ENCODE results near the gene LSM2. TPM values are rescaled to one million over a fixed set of nuclear protein-coding genes. Genes with fewer than 3 reads are reported as not detected.
"Not testable (repeated sequence)": the region's sequence is repeated elsewhere in the genome, so short reads cannot be mapped to it uniquely, and the experiment has no call there.

LSM2 gene
- total and polyA plus RNA-seq, 9 of the 15 experiments (the other 6 are each of a cell fraction or from before 2014, with no cell fraction given) = 154 to 407 (median 223) TPM

- peaks cover 26 to 43% of the 10 kb centered on the region in 2 experiments for H3K4me1 ChIP-seq (replicated peaks in 1 of 2; ENCODE audit: control insufficient read depth in 2 of 2, insufficient read depth in 2 of 2, low read length in 2 of 2)
- H3K9me1 ChIP-seq (ENCODE audit: control insufficient read depth, insufficient read depth, low read length); FAIRE-seq; H2AFZ ChIP-seq (ENCODE audit: low read depth, low read length); H3K9me3 ChIP-seq (replicated peaks; ENCODE audit: control insufficient read depth, insufficient read depth, low read depth, low read length); BruUV-seq (replicated peaks); H3K27me3 ChIP-seq (ENCODE audit: control insufficient read depth in 2 of 2, insufficient read depth in 2 of 2, low read length in 2 of 2); intact Hi-C loops (cut with micrococcal nuclease); ATAC-seq; in situ Hi-C loops (cut with MboI); DNase-seq (ENCODE audit: extremely low read depth in 1 of 4, low spot score in 3 of 4): not testable (repeated sequence)
- 29% methylated on average over 9 of the region's 9 CpGs for WGBS (ENCODE audit: insufficient coverage, low coverage, missing lambda C conversion rate)
- H3K9ac ChIP-seq (ENCODE audit: insufficient read depth in 1 of 2, low read depth in 2 of 2, low read length in 2 of 2) = peak overlapping the region; percentile 98 to 100
- H3K4me3 ChIP-seq = peak overlapping the region; percentile 85
- H3K4me2 ChIP-seq (ENCODE audit: insufficient read depth, low read length) = peak overlapping the region; percentile 94
- H3K79me2 ChIP-seq (ENCODE audit: control insufficient read depth, insufficient read depth, low read length) = peaks cover 58% of the 10 kb centered on the region
- peaks cover 30% of the 10 kb centered on the region for H4K20me1 ChIP-seq (replicated peaks; ENCODE audit: control insufficient read depth, insufficient read depth, low read length)
- CTCF ChIA-PET (ENCODE audit: low intra/inter-chr PET ratio) = interaction anchor here (0.6 kb wide), 1 partner anchor 10 kb away, joined by 3 read pairs; no protein-coding TSS in a partner anchor
- POLR2A ChIA-PET = interaction anchor here (0.6 to 15.7 kb wide), 26 partner anchors 2 to 297 kb away, joined by 3 to 229 read pairs (median 5); partner anchors contain the start of genes ABHD16A, APOM, BAG6 and C6orf47
- peaks cover 60% of the 10 kb centered on the region for H3K36me3 ChIP-seq (ENCODE audit: control insufficient read depth, insufficient read depth, low read length)
- peak overlapping the region; percentile 88; the same call in 2 of the 3 replicates for H3K27ac ChIP-seq (ENCODE audit: extremely low read depth, low read depth, low read length)
- TF ChIP-seq CHD1 (IDR thresholded peaks at IDR 0.05; ENCODE audit: low read length) (peak; percentile 47), ZNF263 (CRISPR knock-in tag; IDR thresholded peaks at IDR 0.05; ENCODE audit: borderline replicate concordance) (0 out of 2 replicates have a peak, but pooled peaks have one; percentile 18), STAT6 (CRISPR knock-in tag; IDR thresholded peaks at IDR 0.05) (peak; percentile 58; the same call in 1 of the 2 replicates), POLR2B (IDR thresholded peaks at IDR 0.05; ENCODE audit: low read depth, partially characterized antibody) (peak; percentile 20), POLR2A (conservative IDR thresholded peaks at IDR 0.05) (peak; percentile 50), ZFX (CRISPR knock-in tag; IDR thresholded peaks at IDR 0.05) (peak; percentile 19; the same call in 1 of the 2 replicates), KAT7 (CRISPR knock-in tag; IDR thresholded peaks at IDR 0.05; ENCODE audit: borderline replicate concordance) (peak; percentile 8; the same call in 1 of the 2 replicates), LCOR (CRISPR knock-in tag; IDR thresholded peaks at IDR 0.05) (0 out of 2 replicates have a peak, but pooled peaks have one; percentile 0), SUPT5H (IDR thresholded peaks at IDR 0.05) (peak; percentile 51; the same call in 1 of the 2 replicates), STAG1 (CRISPR knock-in tag; IDR thresholded peaks at IDR 0.05; ENCODE audit: borderline replicate concordance) (0 out of 2 replicates have a peak, but pooled peaks have one; percentile 7), HMGXB4 (CRISPR knock-in tag; IDR thresholded peaks at IDR 0.05) (peak; percentile 78; the same call in 1 of the 2 replicates), RBFOX2 (IDR thresholded peaks at IDR 0.05; ENCODE audit: low read depth, low read length) (peak; percentile 62), MLX (CRISPR knock-in tag; conservative IDR thresholded peaks at IDR 0.05) (0 out of 4 replicates have a peak, but pooled peaks of 1 of the 2 experiments have one; percentile 33), MXD1 (CRISPR knock-in tag; IDR thresholded peaks at IDR 0.05; ENCODE audit: borderline replicate concordance, poor library complexity, severe bottlenecking) (peak; percentile 5), HDGF (IDR thresholded peaks at IDR 0.05) (0 out of 2 replicates have a peak, but pooled peaks have one; percentile 17)
Measured at GRCh38 chr6:31838114-31838553, 31.4 kb upstream of the LSM2 start.
